Epidermal melanocyte (primary cell): ENCODE measurements around the gene LYPLAL1.
"Not testable (repeated sequence)": the region's sequence is repeated elsewhere in the genome, so short reads cannot be mapped to it uniquely, and the experiment has no call there.

Source experiments
- DNase-seq: peaks from one replicate; pipeline ENCODE4 v3.0.0; 2011; ENCODE audit warnings: low spot score; ENCODE audit not compliant: insufficient read length

Gene LYPLAL1

GRCh38 chr1:219161371-219161770, 12.3 kb upstream of the LYPLAL1 start:
- no peak for DNase-seq

GRCh38 chr1:219163401-219163954, 10.2 kb upstream of the LYPLAL1 start:
- no peak for DNase-seq

- DNase-seq, result no peak
Measured at GRCh38 chr1:219171192-219171935, 2.3 kb upstream of the LYPLAL1 start.

GRCh38 chr1:219172821-219173220, 857 bp upstream of the LYPLAL1 start:
- no peak for DNase-seq

- DNase-seq, result no peak
Measured at GRCh38 chr1:219173434-219173757, 282 bp upstream of the LYPLAL1 start.

GRCh38 chr1:219174460-219175211, 958 bp downstream of the LYPLAL1 start:
- DNase-seq, result no peak

GRCh38 chr1:219175212-219175564, 1.5 kb downstream of the LYPLAL1 start:
- DNase-seq, result no peak

GRCh38 chr1:219176168-219176567, 2.5 kb downstream of the LYPLAL1 start:
- DNase-seq, result no peak

- DNase-seq, result no peak
Measured at GRCh38 chr1:219177363-219177762, 3.7 kb downstream of the LYPLAL1 start.

GRCh38 chr1:219177940-219178339, 4.3 kb downstream of the LYPLAL1 start:
- no peak for DNase-seq

- no peak for DNase-seq
Measured at GRCh38 chr1:219179293-219179692, 5.6 kb downstream of the LYPLAL1 start.

GRCh38 chr1:219184337-219184736, 10.7 kb downstream of the LYPLAL1 start:
- no peak for DNase-seq

- no peak for DNase-seq
Measured at GRCh38 chr1:219185486-219186117, 11.9 kb downstream of the LYPLAL1 start.

GRCh38 chr1:219188331-219188803, 14.7 kb downstream of the LYPLAL1 start:
- no peak for DNase-seq

GRCh38 chr1:219189021-219189824, 15.5 kb downstream of the LYPLAL1 start:
- DNase-seq, result no peak

GRCh38 chr1:219189952-219190351, 16.3 kb downstream of the LYPLAL1 start:
- no peak for DNase-seq

- no peak for DNase-seq
Measured at GRCh38 chr1:219190605-219191004, 16.9 kb downstream of the LYPLAL1 start.

- DNase-seq, result not testable (repeated sequence)
Measured at GRCh38 chr1:219195833-219196232, 22.2 kb downstream of the LYPLAL1 start.

GRCh38 chr1:219201656-219202055, 28.0 kb downstream of the LYPLAL1 start:
- no peak for DNase-seq

GRCh38 chr1:219202567-219202966, 28.9 kb downstream of the LYPLAL1 start:
- DNase-seq, result no peak

- no peak for DNase-seq
Measured at GRCh38 chr1:219206350-219206749, 32.7 kb downstream of the LYPLAL1 start.
